Prostate gland (tissue), 2 donors: ENCODE measurements around the gene STXBP3. TPM values are rescaled to one million over a fixed set of nuclear protein-coding genes. Genes with fewer than 3 reads are reported as not detected.

Experiments
- DNase-seq: peaks from one replicate; pipeline ENCODE4 v3.0.0-alpha.2; 2019; ENCODE audit warnings: low spot score
- H3K27ac ChIP-seq, 2 donors: fragments of 200-600 bp; sonication (generic); 2 replicates each; pipeline ENCODE4 v1.5.1; 2017 to 2019
- H3K27me3 ChIP-seq: fragments of 200-600 bp; sonication (generic); replicated peaks from 2 replicates; pipeline ENCODE4 v1.5.1; 2019; ENCODE audit not compliant: insufficient read depth
- H3K36me3 ChIP-seq, 2 donors: fragments of 200-600 bp; sonication (generic); 1 replicate in 1 of 2; 2 replicates in 1 of 2; pipeline versions ENCODE4 v1.5.1 to v1.8.1; 2017 to 2019
- H3K4me1 ChIP-seq: fragments of 200-600 bp; sonication (generic); replicated peaks from 2 replicates; pipeline ENCODE4 v1.5.1; 2019
- H3K4me3 ChIP-seq, 2 donors: fragments of 200-600 bp; sonication (generic); 2 replicates each; pipeline ENCODE4 v1.5.1; 2017 to 2019
- H3K9me3 ChIP-seq: fragments of 200-600 bp; sonication (generic); 2 replicates; pipeline ENCODE4 v1.5.1; 2017
- POLR2A ChIP-seq: fragments of 450-650 bp; IDR thresholded peaks from one replicate; pipeline ENCODE4 v1.6.1; 2016; ENCODE audit warnings: antibody characterized with exemption, mild to moderate bottlenecking
- POLR2AphosphoS5 ChIP-seq: sonication (generic); formaldehyde crosslinking; IDR thresholded peaks from one replicate; pipeline ENCODE4 v1.6.1; 2017; ENCODE audit warnings: antibody characterized with exemption
- WGBS: methylation state at CpG from one replicate; pipeline ENCODE4 v1.1.5; 2018; 5-methylcytosine and 5-hydroxymethylcytosine counted together
- intact Hi-C: fragments of 100-400 bp; cut with DNase I; formaldehyde crosslinking; loops from one replicate; pipeline ENCODE4 v1.14.2; 2022
- total RNA-seq, 2 donors: library from RNA; depleted of rRNA; stranded (reverse); fragments of >200 nt; gene quantifications; one replicate each; pipeline ENCODE4 v1.1.0, GENCODE V29; 2016
- TF ChIP-seq, protein P1 (sequence below), 4 experiments: fragments of 200-600 bp in 2 of 4; fragments of 450-650 bp in 2 of 4; sonication (generic) in 2 of 4; IDR thresholded peaks; 1 replicate in 3 of 4; 2 replicates in 1 of 4; pipeline ENCODE4 v1.5.1; 2016 to 2019; ENCODE audit warnings: antibody characterized with exemption in 4 of 4, mild to moderate bottlenecking in 2 of 4, moderate library complexity in 2 of 4

The STXBP3 gene
- total RNA-seq, 2 donors from 2014 or later = 41.1 to 55.4 TPM

DNA sequence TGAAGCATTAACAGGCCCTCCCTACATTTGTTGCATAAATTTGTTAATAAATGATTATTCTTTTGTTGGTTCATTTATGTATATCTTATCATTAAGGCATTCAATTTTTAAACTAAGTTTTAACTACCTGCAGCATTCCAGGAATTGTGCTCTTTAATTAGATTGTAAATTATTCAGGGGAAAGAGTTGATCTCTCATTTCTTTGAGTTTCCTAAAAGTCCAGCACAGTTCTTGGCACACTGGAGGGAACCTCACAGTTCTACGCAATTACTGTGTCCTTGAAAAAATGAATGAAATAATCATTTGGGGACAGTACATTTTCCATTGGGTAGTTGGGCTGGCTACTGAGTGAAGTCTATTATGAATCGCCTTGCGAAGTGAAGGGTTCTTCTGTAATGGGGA lies 493 bp upstream of the STXBP3 start:
- H3K4me3 ChIP-seq = peak overlapping the region; percentile 91 to 94
- H3K27me3 ChIP-seq = no peaks in the 10 kb centered on the region
- intact Hi-C loops = loop anchor here (5.0 to 10.0 kb wide), 3 partner anchors 51 to 129 kb away; partner anchors contain the start of genes GPSM2 and PRPF38B
- H3K9me3 ChIP-seq = no peaks in the 10 kb centered on the region
- TF ChIP-seq, protein P1, sequence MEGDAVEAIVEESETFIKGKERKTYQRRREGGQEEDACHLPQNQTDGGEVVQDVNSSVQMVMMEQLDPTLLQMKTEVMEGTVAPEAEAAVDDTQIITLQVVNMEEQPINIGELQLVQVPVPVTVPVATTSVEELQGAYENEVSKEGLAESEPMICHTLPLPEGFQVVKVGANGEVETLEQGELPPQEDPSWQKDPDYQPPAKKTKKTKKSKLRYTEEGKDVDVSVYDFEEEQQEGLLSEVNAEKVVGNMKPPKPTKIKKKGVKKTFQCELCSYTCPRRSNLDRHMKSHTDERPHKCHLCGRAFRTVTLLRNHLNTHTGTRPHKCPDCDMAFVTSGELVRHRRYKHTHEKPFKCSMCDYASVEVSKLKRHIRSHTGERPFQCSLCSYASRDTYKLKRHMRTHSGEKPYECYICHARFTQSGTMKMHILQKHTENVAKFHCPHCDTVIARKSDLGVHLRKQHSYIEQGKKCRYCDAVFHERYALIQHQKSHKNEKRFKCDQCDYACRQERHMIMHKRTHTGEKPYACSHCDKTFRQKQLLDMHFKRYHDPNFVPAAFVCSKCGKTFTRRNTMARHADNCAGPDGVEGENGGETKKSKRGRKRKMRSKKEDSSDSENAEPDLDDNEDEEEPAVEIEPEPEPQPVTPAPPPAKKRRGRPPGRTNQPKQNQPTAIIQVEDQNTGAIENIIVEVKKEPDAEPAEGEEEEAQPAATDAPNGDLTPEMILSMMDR (IDR thresholded peaks at IDR 0.05) = no peak
- TF ChIP-seq POLR2AphosphoS5 = no peak
- TF ChIP-seq POLR2A = no peak
- H3K4me1 ChIP-seq = no peaks in the 10 kb centered on the region
- WGBS = 40% methylated on average over 3 of the region's 3 CpGs
- DNase-seq = no peak
- peak overlapping the region; percentile 98 to 99 for H3K27ac ChIP-seq
- no peaks in the 10 kb centered on the region for H3K36me3 ChIP-seq

DNA sequence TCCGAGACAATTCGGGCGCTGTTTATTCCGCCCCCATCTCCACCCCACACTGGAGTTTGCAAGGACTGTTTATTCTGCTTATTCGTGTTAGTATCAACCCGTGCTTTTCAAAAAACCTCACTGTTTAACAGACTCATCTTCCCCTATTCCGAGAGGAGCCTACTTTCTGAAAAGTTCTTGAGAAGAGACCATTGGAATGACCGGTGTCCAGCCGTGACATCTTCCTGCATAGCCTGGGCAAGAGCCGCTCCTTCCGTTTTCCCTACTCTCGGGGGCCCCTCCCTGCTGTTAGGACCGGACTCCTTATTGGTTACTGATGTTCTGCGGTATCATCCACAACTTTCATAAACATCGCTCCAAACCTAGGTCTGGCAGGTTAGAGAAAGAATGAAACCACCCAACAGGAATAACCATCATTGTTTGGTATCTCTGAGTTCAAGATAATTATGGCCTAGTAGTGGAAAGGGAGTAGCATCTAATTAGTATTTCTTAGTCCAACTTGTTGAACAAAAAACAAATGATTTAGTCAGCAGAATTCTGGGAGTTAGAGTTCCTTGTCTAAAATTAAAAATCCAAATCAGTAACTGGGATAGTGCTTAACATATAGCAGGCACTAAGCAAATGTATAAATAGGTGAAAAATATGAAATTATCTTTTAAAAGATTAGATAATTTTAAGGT lies 837 bp downstream of the STXBP3 start:
- intact Hi-C loops = loop anchor here (5.0 to 10.0 kb wide), 3 partner anchors 53 to 127 kb away; partner anchors contain the start of genes GPSM2 and PRPF38B
- Histone ChIP-seq H3K27ac (peak overlapping the region; percentile 98 to 99), H3K9me3 (no peaks in the 10 kb centered on the region), H3K4me3 (peak overlapping the region; percentile 91 to 94), H3K36me3 (no peaks in the 10 kb centered on the region), H3K4me1 (no peaks in the 10 kb centered on the region), H3K27me3 (no peaks in the 10 kb centered on the region)
- peak; percentile 79 for DNase-seq
- TF ChIP-seq POLR2AphosphoS5 (peak; percentile 81), POLR2A (peak; percentile 77)
- TF ChIP-seq, protein P1 (IDR thresholded peaks at IDR 0.05) = no peak
- under 1% methylated on average over 15 of the region's 15 CpGs for WGBS

GRCh38 chr1:108747898-108748297 lies 1.4 kb downstream of the STXBP3 start:
- H3K4me1 ChIP-seq = no peaks in the 10 kb centered on the region
- no peak overlapping the region for H3K4me3 ChIP-seq

GRCh38 chr1:108749081-108749480 lies 2.6 kb downstream of the STXBP3 start:
- TF ChIP-seq POLR2AphosphoS5 (no peak), POLR2A (no peak)
- TF ChIP-seq, protein P1 (IDR thresholded peaks at IDR 0.05) = no peak
- Histone ChIP-seq H3K27me3 (no peaks in the 10 kb centered on the region), H3K4me1 (no peaks in the 10 kb centered on the region), H3K36me3 (no peaks in the 10 kb centered on the region), H3K4me3 (no peak overlapping the region), H3K9me3 (no peaks in the 10 kb centered on the region), H3K27ac (no peak overlapping the region)
- intact Hi-C loops = loop anchor here (5.0 to 10.0 kb wide), 3 partner anchors 54 to 126 kb away; partner anchors contain the start of genes GPSM2 and PRPF38B
- WGBS = 84% methylated on average over 4 of the region's 4 CpGs
- no peak for DNase-seq

More at GRCh38 chr1:108747898-108748297, 1.4 kb downstream of the STXBP3 start:
- Histone ChIP-seq H3K27me3 (no peaks in the 10 kb centered on the region), H3K9me3 (no peaks in the 10 kb centered on the region), H3K27ac (peak overlapping the region in 1 of 2 donors; percentile 99), H3K36me3 (no peaks in the 10 kb centered on the region)
- no peak for DNase-seq
- WGBS = 71% methylated on average over 3 of the region's 3 CpGs
- intact Hi-C loops = loop anchor here (5.0 to 10.0 kb wide), 3 partner anchors 53 to 127 kb away; partner anchors contain the start of genes GPSM2 and PRPF38B
- TF ChIP-seq POLR2A (no peak), POLR2AphosphoS5 (no peak)
- TF ChIP-seq, protein P1 (IDR thresholded peaks at IDR 0.05) = no peak
